Esophagus muscularis mucosa (tissue), 3 donors: ENCODE data around the gene HOXB7.

Experiments
- POLR2A ChIP-seq: fragments of 450-650 bp; IDR thresholded peaks from one replicate; pipeline ENCODE4 v1.6.1; 2017; ENCODE audit warnings: antibody characterized with exemption, moderate library complexity, mild to moderate bottlenecking, low read depth
- POLR2AphosphoS5 ChIP-seq, 2 donors: sonication (generic); formaldehyde crosslinking; IDR thresholded peaks; one replicate each; pipeline ENCODE4 v1.6.1; 2017; ENCODE audit warnings: antibody characterized with exemption in 2 of 2
- TF ChIP-seq, protein P1 (sequence below), 3 experiments: fragments of 200-600 bp in 2 of 3; fragments of 450-650 bp in 1 of 3; sonication (generic) in 2 of 3; IDR thresholded peaks; one replicate each; pipeline ENCODE4 v1.5.1; 2017 to 2019; ENCODE audit warnings: antibody characterized with exemption in 3 of 3, mild to moderate bottlenecking in 2 of 3, moderate library complexity in 1 of 3

DNA sequence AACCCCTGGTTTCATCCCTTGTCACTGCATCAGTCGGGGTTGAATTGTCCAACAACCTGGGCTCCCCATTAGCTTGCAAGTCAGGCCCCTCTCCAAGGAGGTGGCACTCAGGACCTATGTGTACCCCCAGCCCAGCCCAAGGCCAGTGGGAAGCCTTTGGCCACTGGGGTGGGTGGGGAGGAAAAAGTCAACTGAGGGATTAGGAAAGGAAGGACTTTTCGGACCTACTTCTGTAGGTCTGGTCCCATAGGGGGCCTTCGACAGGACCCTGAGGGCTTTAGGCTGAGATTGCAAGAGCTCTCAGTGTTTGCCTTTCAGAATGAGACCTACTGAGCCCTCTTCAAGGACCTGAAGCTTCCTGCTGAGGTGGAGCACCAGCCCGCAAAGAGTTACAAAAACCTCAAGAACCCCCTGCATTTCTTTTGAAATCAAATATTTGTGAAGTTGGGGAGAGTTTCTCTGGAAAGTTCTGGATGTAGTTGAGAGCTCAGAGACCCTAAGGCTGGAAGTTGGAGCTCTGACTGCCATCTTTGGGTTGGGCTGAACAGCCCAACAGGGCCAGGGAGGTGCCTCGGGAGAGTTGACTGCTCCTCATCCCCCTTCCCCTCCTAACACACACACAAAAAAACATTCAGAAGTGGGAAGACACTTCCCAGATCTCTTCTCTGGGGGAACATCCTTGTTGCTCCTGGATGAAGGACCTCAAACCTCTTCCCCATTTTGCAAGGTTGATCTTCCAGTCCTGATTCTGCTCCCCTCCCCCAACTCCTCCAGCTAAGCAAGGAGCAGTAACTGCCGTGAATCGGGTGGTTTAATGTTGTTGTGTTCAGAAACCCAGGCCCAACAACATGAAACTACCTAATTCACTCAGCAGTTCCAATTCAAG is 21.1 kb upstream of the HOXB7 start:
- TF ChIP-seq, protein P1, sequence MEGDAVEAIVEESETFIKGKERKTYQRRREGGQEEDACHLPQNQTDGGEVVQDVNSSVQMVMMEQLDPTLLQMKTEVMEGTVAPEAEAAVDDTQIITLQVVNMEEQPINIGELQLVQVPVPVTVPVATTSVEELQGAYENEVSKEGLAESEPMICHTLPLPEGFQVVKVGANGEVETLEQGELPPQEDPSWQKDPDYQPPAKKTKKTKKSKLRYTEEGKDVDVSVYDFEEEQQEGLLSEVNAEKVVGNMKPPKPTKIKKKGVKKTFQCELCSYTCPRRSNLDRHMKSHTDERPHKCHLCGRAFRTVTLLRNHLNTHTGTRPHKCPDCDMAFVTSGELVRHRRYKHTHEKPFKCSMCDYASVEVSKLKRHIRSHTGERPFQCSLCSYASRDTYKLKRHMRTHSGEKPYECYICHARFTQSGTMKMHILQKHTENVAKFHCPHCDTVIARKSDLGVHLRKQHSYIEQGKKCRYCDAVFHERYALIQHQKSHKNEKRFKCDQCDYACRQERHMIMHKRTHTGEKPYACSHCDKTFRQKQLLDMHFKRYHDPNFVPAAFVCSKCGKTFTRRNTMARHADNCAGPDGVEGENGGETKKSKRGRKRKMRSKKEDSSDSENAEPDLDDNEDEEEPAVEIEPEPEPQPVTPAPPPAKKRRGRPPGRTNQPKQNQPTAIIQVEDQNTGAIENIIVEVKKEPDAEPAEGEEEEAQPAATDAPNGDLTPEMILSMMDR (IDR thresholded peaks at IDR 0.05): no peak
- TF ChIP-seq POLR2AphosphoS5 (IDR thresholded peaks at IDR 0.05) (no peak), POLR2A (no peak)
